IMR-90 (cell line): ENCODE measurements around the gene LRRC52. TPM values are rescaled to one million over a fixed set of nuclear protein-coding genes. Genes with fewer than 3 reads are reported as not detected.

ENCODE experiments used
- ATAC-seq: fragments of 200-7000 bp; cut with Tn5 transposase; 2 replicates; pipeline ENCODE4 v1.9.1; 2020; ENCODE audit warnings: low read depth, mild to moderate bottlenecking, moderate library complexity
- BruUV-seq: library from RNA; stranded (reverse); fragments of 400-500 nt; replicated peaks from 2 replicates; lab custom pipeline; 2021; lab: Mats Ljungman, UMichigan
- CTCF ChIA-PET: fragments of 300-600 bp; formaldehyde crosslinking; extraction: SDS; loops from one replicate; lab custom pipeline; 2021; ENCODE audit warnings: antibody characterized with exemption; lab: Yijun Ruan, JAX
- POLR2A ChIA-PET: fragments of 300-600 bp; sonication (Branson Sonifier 250); formaldehyde crosslinking; loops from one replicate; lab custom pipeline; 2022; ENCODE audit warnings: antibody characterized with exemption; ENCODE audit not compliant: unreplicated experiment; lab: Charles Lee
- DNase-seq: peaks from one replicate; pipeline ENCODE4 v3.0.0; 2013
- H2AFZ ChIP-seq: replicated peaks from 2 replicates; pipeline ENCODE3; 2013; ENCODE audit warnings: low read length, mild to moderate bottlenecking; ENCODE audit not compliant: poor library complexity
- H2AK5ac ChIP-seq: 2 replicates; pipeline ENCODE4 v1.6.1; 2013; ENCODE audit warnings: low read depth, low read length, inconsistent platforms
- H2AK9ac ChIP-seq: replicated peaks from 2 replicates; pipeline ENCODE3; 2013; ENCODE audit warnings: mild to moderate bottlenecking, low read depth, low read length, moderate library complexity; ENCODE audit not compliant: poor library complexity
- H2BK120ac ChIP-seq: 2 replicates; pipeline ENCODE4 v1.6.1; 2013; ENCODE audit warnings: low read depth, low read length, inconsistent platforms
- H2BK15ac ChIP-seq: 3 replicates; pipeline ENCODE4 v1.6.1; 2013; ENCODE audit warnings: low read depth, low read length, inconsistent platforms
- H2BK20ac ChIP-seq: 2 replicates; pipeline ENCODE4 v1.6.1; 2013; ENCODE audit warnings: low read depth, mild to moderate bottlenecking, inconsistent platforms, low read length, moderate library complexity
- H2BK5ac ChIP-seq: 2 replicates; pipeline ENCODE4 v1.6.1; 2013; ENCODE audit warnings: mild to moderate bottlenecking, low read depth, low read length, inconsistent platforms; ENCODE audit not compliant: poor library complexity, severe bottlenecking
- H3K14ac ChIP-seq: replicated peaks from 2 replicates; pipeline ENCODE4 v1.6.1; 2013; ENCODE audit warnings: low read depth, low read length, inconsistent platforms
- H3K18ac ChIP-seq: 2 replicates; pipeline ENCODE4 v1.6.1; 2013; ENCODE audit warnings: low read depth, low read length, control low read depth
- H3K23ac ChIP-seq: 2 replicates; pipeline ENCODE4 v1.6.1; 2013; ENCODE audit warnings: low read depth, low read length, inconsistent platforms
- H3K27ac ChIP-seq: 2 replicates; pipeline ENCODE4 v1.5.1; 2013; ENCODE audit warnings: mild to moderate bottlenecking, control low read depth, low read length; ENCODE audit not compliant: insufficient read depth
- H3K27me3 ChIP-seq: 2 replicates; pipeline ENCODE4 v1.6.1; 2013; ENCODE audit warnings: low read length; ENCODE audit not compliant: control insufficient read depth, insufficient read depth
- H3K36me3 ChIP-seq: 2 replicates; pipeline ENCODE4 v1.6.1; 2013; ENCODE audit warnings: low read length, mixed read lengths; ENCODE audit not compliant: control insufficient read depth, insufficient read depth
- H3K4ac ChIP-seq: 2 replicates; pipeline ENCODE4 v1.6.1; 2013; ENCODE audit warnings: low read depth, low read length, inconsistent platforms
- H3K4me1 ChIP-seq: 2 replicates; pipeline ENCODE4 v1.6.1; 2013; ENCODE audit warnings: low read length, mixed read lengths; ENCODE audit not compliant: control insufficient read depth, insufficient read depth
- H3K4me2 ChIP-seq: 2 replicates; pipeline ENCODE4 v1.6.1; 2013; ENCODE audit warnings: low read depth, mild to moderate bottlenecking, control low read depth, low read length, moderate library complexity
- H3K4me3 ChIP-seq: 2 replicates; pipeline ENCODE4 v1.5.1; 2013; ENCODE audit warnings: low read depth, mild to moderate bottlenecking, control low read depth, low read length, moderate library complexity; ENCODE audit not compliant: insufficient read depth
- H3K56ac ChIP-seq: 2 replicates; pipeline ENCODE4 v1.6.1; 2013; ENCODE audit warnings: low read length, inconsistent platforms; ENCODE audit not compliant: insufficient read depth; ENCODE audit errors: extremely low read depth
- H3K79me1 ChIP-seq, 2 experiments: 2 replicates each; pipeline ENCODE4 v1.6.1; 2013; ENCODE audit warnings: low read length in 2 of 2, inconsistent platforms in 1 of 2, low read depth in 1 of 2
- H3K9ac ChIP-seq: 2 replicates; pipeline ENCODE4 v1.6.1; 2013; ENCODE audit warnings: low read depth, low read length, control low read depth
- H3K9me1 ChIP-seq: 2 replicates; pipeline ENCODE4 v1.6.1; 2013; ENCODE audit warnings: low read length, inconsistent platforms; ENCODE audit not compliant: insufficient read depth
- H3K9me3 ChIP-seq: 2 replicates; pipeline ENCODE4 v1.6.1; 2013; ENCODE audit warnings: low read length; ENCODE audit not compliant: control insufficient read depth, insufficient read depth
- H4K20me1 ChIP-seq: 2 replicates; pipeline ENCODE4 v1.6.1; 2013; ENCODE audit warnings: low read length, inconsistent platforms; ENCODE audit not compliant: insufficient read depth
- H4K5ac ChIP-seq: 2 replicates; pipeline ENCODE4 v1.6.1; 2013; ENCODE audit warnings: mild to moderate bottlenecking, low read depth, low read length, control low read depth
- H4K8ac ChIP-seq, 2 experiments: 2 replicates each; pipeline ENCODE4 v1.6.1; 2013; ENCODE audit warnings: low read depth in 2 of 2, low read length in 2 of 2, control low read depth in 1 of 2, inconsistent platforms in 1 of 2
- H4K91ac ChIP-seq: 2 replicates; pipeline ENCODE4 v1.6.1; 2013; ENCODE audit warnings: low read depth, low read length, inconsistent platforms; ENCODE audit not compliant: insufficient read depth
- CEBPB ChIP-seq: IDR thresholded peaks from 2 replicates; pipeline ENCODE4 v1.6.1; 2012; ENCODE audit warnings: low read depth, low read length, improper control_type of control experiment
- CTCF ChIP-seq: conservative IDR thresholded peaks from 2 replicates; pipeline ENCODE4 v1.5.1; 2012; ENCODE audit warnings: mild to moderate bottlenecking, low read depth, low read length, improper control_type of control experiment
- ELK1 ChIP-seq: fragments of 150-350 bp; IDR thresholded peaks from 2 replicates; pipeline ENCODE4 v1.6.1; 2016; ENCODE audit warnings: low read depth, mild to moderate bottlenecking, low read length, moderate library complexity, borderline replicate concordance
- FOS ChIP-seq: fragments of 150-350 bp; IDR thresholded peaks from 2 replicates; pipeline ENCODE4 v1.6.1; 2016; ENCODE audit warnings: low read depth, low read length
- MAFK ChIP-seq: IDR thresholded peaks from 2 replicates; pipeline ENCODE4 v1.6.1; 2012; ENCODE audit warnings: low read depth, low read length, improper control_type of control experiment
- MAZ ChIP-seq: IDR thresholded peaks from 2 replicates; pipeline ENCODE4 v1.6.1; 2012; ENCODE audit warnings: low read depth, mild to moderate bottlenecking, low read length, improper control_type of control experiment, moderate library complexity, borderline replicate concordance
- MXI1 ChIP-seq: IDR thresholded peaks from 2 replicates; pipeline ENCODE4 v1.6.1; 2012; ENCODE audit warnings: low read depth, mild to moderate bottlenecking, low read length, moderate library complexity, borderline replicate concordance
- POLR2A ChIP-seq: IDR thresholded peaks from 2 replicates; pipeline ENCODE4 v1.6.1; 2012; ENCODE audit warnings: mild to moderate bottlenecking, low read depth, low read length
- RAD21 ChIP-seq: IDR thresholded peaks from 2 replicates; pipeline ENCODE4 v1.6.1; 2012; ENCODE audit warnings: low read length, improper control_type of control experiment
- RFX5 ChIP-seq: IDR thresholded peaks from 2 replicates; pipeline ENCODE4 v1.8.0; 2012; ENCODE audit warnings: low read depth, mild to moderate bottlenecking, low read length, moderate library complexity
- SMC3 ChIP-seq: fragments of 150-350 bp; IDR thresholded peaks from 2 replicates; pipeline ENCODE4 v1.6.1; 2016; ENCODE audit warnings: low read depth, mild to moderate bottlenecking, antibody characterized with exemption, low read length, moderate library complexity
- USF2 ChIP-seq: fragments of 150-350 bp; IDR thresholded peaks from 2 replicates; pipeline ENCODE4 v1.6.1; 2017; ENCODE audit warnings: mild to moderate bottlenecking, antibody characterized with exemption, low read length, low read depth
- WGBS, 2 experiments: methylation state at CpG; one replicate each; pipeline versions ENCODE4 v1.1.5 to v1.1.7; 2013; ENCODE audit warnings: missing lambda C conversion rate in 2 of 2; ENCODE audit not compliant: insufficient read length in 1 of 2; ENCODE audit errors: extremely low coverage in 2 of 2; 5-methylcytosine and 5-hydroxymethylcytosine counted together
- dilution Hi-C: fragments of 300-500 bp; cut with HindIII; formaldehyde crosslinking; loops from one replicate; pipeline ENCODE4 v1.14.3; 2018; ENCODE audit warnings: low sequenced_read_pairs; ENCODE audit not compliant: unreplicated experiment
- in situ Hi-C: fragments of 300-500 bp; cut with MboI; formaldehyde crosslinking; loops from 3 replicates; pipeline ENCODE4 v1.14.3; 2019; ENCODE audit warnings: low sequenced_read_pairs, inconsistent platforms, mixed read lengths
- intact Hi-C: fragments of 100-400 bp; cut with micrococcal nuclease; formaldehyde crosslinking; loops from 2 replicates; pipeline ENCODE4 v1.10.0; 2022
- polyA plus RNA-seq, 3 experiments: library from polyadenylated mRNA; depleted of rRNA; stranded (reverse); fragments of >200 nt; gene quantifications; 2 replicates each; pipeline ENCODE4 v1.2.3, GENCODE V29; 2012; ENCODE audit warnings: low replicate concordance in 1 of 3
- total RNA-seq: library from RNA; depleted of rRNA; stranded (reverse); fragments of >200 nt; gene quantifications from 2 replicates; pipeline ENCODE4 v1.2.3, GENCODE V29; 2012

LRRC52 gene
- total and polyA plus RNA-seq, 2 of the 4 experiments (the other 2 are of a cell fraction), result not detected

GRCh38 chr1:165575468-165576099, 31.8 kb downstream of the LRRC52 start:
- H2BK120ac ChIP-seq, result no peak overlapping the region
- H4K20me1 ChIP-seq, result no peaks in the 10 kb centered on the region
- no peak overlapping the region for H2BK20ac ChIP-seq
- H2BK5ac ChIP-seq, result no peak overlapping the region
- no peaks in the 10 kb centered on the region for H3K4me1 ChIP-seq
- no peak for ATAC-seq
- no peak for DNase-seq
- no peak overlapping the region for H2AFZ ChIP-seq
- H3K9me1 ChIP-seq, result no peaks in the 10 kb centered on the region
- no peak overlapping the region for H4K8ac ChIP-seq
- no peaks in the 10 kb centered on the region for H3K27me3 ChIP-seq
- dilution Hi-C loops, result loop anchor here (25.0 kb wide), 1 partner anchor 188 kb away; no protein-coding TSS in a partner anchor
- no peak overlapping the region for H2BK15ac ChIP-seq
- intact Hi-C loops, result no loop called here
- H2AK9ac ChIP-seq, result no peak overlapping the region
- BruUV-seq, result no TSS peak
- no peak overlapping the region for H4K91ac ChIP-seq
- H4K5ac ChIP-seq, result no peak overlapping the region
- CTCF ChIA-PET, result interaction anchor here (0.5 kb wide), 1 partner anchor 461 kb away, joined by 3 read pairs; no protein-coding TSS in a partner anchor
- H3K36me3 ChIP-seq, result no peaks in the 10 kb centered on the region
- in situ Hi-C loops, result loop anchor here (25.0 kb wide), 1 partner anchor 438 kb away; no protein-coding TSS in a partner anchor
- H3K9ac ChIP-seq, result no peak overlapping the region
- H3K14ac ChIP-seq, result no peak overlapping the region
- H3K4me2 ChIP-seq, result no peak overlapping the region
- H3K27ac ChIP-seq, result no peak overlapping the region
- POLR2A ChIA-PET, result interaction anchor here (0.6 kb wide), 1 partner anchor 11 kb away, joined by 5 read pairs; no protein-coding TSS in a partner anchor
- WGBS, 2 experiments, result no CpG with 5 or more reads among the region's 4 CpGs
- no peak overlapping the region for H3K56ac ChIP-seq
- H3K4ac ChIP-seq, result no peak overlapping the region
- H2AK5ac ChIP-seq, result no peak overlapping the region
- TF ChIP-seq RAD21 (no peak), MAFK (no peak), FOS (no peak), MXI1 (no peak), RFX5 (no peak), POLR2A (no peak), USF2 (no peak), MAZ (no peak), ELK1 (no peak), CTCF (no peak), SMC3 (no peak), CEBPB (no peak)
- no peak overlapping the region for H3K4me3 ChIP-seq
- no peaks in the 10 kb centered on the region for H3K9me3 ChIP-seq
- no peaks in the 10 kb centered on the region for H3K79me1 ChIP-seq
- H3K18ac ChIP-seq, result no peak overlapping the region
- no peak overlapping the region for H3K23ac ChIP-seq
